ENCODE measurements around the gene CRYL1.
A peak's percentile ranks its signal among the peaks of the same experiment; 100 is the strongest.

Gene CRYL1

DNA sequence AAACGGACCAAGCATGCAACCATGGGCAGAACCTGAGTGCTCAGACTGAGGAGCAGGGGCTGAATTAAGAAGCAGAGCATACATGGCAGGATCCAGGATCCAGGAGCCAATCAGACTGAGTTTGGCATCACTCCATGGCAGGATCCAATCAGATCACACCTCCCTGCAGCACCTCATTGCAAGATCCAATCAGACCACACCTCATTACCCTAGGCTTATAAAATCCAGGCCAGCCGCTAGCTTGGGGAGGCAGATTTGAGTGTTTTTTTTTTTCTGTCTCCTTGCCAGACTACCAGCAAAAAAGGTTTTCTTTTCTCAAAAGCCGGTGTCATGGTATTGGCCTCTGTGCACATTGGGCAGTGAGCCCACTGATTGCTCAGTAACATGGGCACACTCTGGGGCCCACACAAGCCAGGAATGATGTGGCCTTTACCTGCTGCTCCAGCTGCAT, 165.6 kb downstream of the CRYL1 start:
- no peak overlapping the region for H3K4me3 ChIP-seq (ENCODE audit: control insufficient read depth, low read depth, low read length)
- peak; percentile 76 for DNase-seq (ENCODE audit: low read depth)
- TF ChIP-seq, protein P1, sequence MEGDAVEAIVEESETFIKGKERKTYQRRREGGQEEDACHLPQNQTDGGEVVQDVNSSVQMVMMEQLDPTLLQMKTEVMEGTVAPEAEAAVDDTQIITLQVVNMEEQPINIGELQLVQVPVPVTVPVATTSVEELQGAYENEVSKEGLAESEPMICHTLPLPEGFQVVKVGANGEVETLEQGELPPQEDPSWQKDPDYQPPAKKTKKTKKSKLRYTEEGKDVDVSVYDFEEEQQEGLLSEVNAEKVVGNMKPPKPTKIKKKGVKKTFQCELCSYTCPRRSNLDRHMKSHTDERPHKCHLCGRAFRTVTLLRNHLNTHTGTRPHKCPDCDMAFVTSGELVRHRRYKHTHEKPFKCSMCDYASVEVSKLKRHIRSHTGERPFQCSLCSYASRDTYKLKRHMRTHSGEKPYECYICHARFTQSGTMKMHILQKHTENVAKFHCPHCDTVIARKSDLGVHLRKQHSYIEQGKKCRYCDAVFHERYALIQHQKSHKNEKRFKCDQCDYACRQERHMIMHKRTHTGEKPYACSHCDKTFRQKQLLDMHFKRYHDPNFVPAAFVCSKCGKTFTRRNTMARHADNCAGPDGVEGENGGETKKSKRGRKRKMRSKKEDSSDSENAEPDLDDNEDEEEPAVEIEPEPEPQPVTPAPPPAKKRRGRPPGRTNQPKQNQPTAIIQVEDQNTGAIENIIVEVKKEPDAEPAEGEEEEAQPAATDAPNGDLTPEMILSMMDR (conservative IDR thresholded peaks at IDR 0.05; ENCODE audit: control insufficient read depth, insufficient read depth, low read depth, low read length): no peak

DNA sequence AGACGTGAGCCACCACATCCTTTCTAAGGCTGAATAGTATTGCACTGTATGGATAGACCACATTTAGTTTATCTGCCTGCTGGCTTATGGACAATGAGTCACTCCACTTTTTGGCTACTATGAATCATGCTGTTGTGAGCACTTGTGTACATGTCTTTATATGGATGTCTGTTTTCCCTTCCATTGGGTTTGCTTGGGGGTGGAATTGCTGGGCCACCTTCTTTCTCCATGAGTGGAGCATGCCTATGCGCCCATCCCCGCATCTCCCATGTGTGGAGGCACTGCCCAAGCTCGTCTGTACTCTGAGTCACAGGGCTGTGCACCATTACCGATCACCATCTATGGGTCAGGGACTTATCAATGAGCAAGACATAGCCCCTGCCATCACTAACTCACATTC, 166.3 kb downstream of the CRYL1 start:
- H3K4me3 ChIP-seq (ENCODE audit: control insufficient read depth, low read depth, low read length): no peak overlapping the region
- TF ChIP-seq, protein P1 (conservative IDR thresholded peaks at IDR 0.05; ENCODE audit: control insufficient read depth, insufficient read depth, low read depth, low read length): no peak
- DNase-seq (ENCODE audit: low read depth): peak; percentile 100

DNA sequence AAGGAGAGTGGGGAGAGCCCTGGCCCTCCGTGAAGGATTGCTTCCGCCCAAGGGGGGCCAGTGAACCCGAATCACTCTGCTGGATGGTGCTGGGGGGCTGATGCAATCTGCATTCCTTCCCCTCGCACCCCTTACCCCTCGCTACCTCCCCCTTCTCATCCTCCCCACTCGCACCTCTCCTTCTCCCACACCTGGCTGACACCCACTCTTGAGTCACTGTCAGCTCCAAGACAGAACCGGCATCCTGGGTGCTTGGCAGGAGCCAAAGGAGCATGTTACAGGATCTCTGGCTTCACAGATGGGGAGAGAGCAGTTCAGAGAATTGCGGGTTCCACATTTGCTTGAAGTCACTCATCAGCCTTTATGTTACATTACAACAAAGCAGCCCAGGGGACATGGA, 167.6 kb downstream of the CRYL1 start:
- TF ChIP-seq, protein P1 (conservative IDR thresholded peaks at IDR 0.05; ENCODE audit: control insufficient read depth, insufficient read depth, low read depth, low read length): no peak
- no peak for DNase-seq (ENCODE audit: low read depth)
- H3K4me3 ChIP-seq (ENCODE audit: control insufficient read depth, low read depth, low read length): no peak overlapping the region

DNA sequence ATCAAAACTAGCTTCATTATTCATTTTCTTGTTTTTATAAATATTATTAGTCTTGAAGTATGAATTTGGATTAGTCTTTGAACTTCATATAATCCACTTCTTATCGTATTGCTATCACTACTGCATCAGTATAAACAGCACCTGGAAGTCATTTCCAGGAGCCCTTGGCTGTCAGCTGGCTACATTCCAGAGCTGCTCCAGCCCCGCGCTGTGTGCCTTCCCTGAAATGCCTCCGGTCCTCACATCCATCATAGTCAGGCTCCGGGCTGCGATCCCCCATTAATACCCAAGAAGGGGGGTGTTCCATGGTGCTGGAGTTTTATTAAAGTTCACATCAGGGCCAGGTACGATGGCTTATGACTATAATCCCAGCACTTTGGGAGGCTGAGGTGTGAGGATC, 169.2 kb downstream of the CRYL1 start:
- no peak for DNase-seq (ENCODE audit: low read depth)
- no peak overlapping the region for H3K4me3 ChIP-seq (ENCODE audit: control insufficient read depth, low read depth, low read length)
- TF ChIP-seq, protein P1 (conservative IDR thresholded peaks at IDR 0.05; ENCODE audit: control insufficient read depth, insufficient read depth, low read depth, low read length): no peak

DNA sequence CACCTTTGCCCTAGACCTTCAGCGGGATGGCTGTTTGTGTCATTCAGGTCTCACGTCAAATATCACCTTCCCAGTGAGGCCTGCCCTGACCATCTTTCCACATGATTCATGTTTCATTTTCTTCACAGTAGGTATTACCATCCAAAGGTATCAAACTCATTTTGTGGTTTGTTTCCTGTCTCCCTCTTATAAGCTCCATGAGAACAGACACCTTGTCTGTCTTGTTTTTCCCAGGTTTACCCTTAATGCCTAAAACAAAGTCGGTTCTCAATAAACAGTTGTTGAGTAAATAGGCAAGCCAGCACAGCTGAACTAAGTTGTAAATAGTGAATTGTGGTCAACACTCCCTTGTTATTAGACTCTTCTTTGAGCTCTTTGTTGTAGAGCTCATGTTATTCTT, 170.9 kb downstream of the CRYL1 start:
- TF ChIP-seq, protein P1 (conservative IDR thresholded peaks at IDR 0.05; ENCODE audit: control insufficient read depth, insufficient read depth, low read depth, low read length): no peak
- no peak overlapping the region for H3K4me3 ChIP-seq (ENCODE audit: control insufficient read depth, low read depth, low read length)
- no peak for DNase-seq (ENCODE audit: low read depth)

DNA sequence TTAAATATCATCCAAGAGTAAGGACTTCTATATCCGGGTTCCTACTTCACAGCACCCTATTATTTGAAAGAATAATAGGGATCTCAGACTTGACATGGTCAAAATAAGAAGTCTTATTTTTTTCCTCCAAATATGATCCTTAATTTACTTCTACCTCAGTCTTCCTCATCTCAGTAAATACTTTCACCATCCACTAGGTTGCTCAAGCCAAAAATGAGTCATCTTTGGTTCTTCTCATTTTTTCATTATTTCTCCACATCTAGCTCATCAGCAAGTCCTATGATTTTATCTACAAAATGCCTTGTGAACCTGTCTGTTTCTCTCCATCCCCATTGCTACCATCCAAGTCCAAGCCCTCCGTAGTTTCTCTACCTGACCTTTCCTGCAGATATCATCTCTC, 171.7 kb downstream of the CRYL1 start:
- DNase-seq (ENCODE audit: low read depth): peak; percentile 80
- TF ChIP-seq, protein P1 (conservative IDR thresholded peaks at IDR 0.05; ENCODE audit: control insufficient read depth, insufficient read depth, low read depth, low read length): peak; percentile 35

More for the DNA sequence above, 171.7 kb downstream of the CRYL1 start:
- H3K4me3 ChIP-seq (ENCODE audit: control insufficient read depth, low read depth, low read length): no peak overlapping the region

Measured in fibroblast of mammary gland (primary cell).